Neural cell (in vitro differentiated cells): ENCODE results near the gene C1QC. TPM values are rescaled to one million over a fixed set of nuclear protein-coding genes. Genes with fewer than 3 reads are reported as not detected.
"Not testable (repeated sequence)": the region's sequence is repeated elsewhere in the genome, so short reads cannot be mapped to it uniquely, and the experiment has no call there.

Experiments used
- H2AFZ ChIP-seq: fragments of 200-600, 300-800 bp; sonication (generic), shearing (Covaris generic); 2 replicates; pipeline ENCODE4 v1.6.0; 2014; ENCODE audit warnings: low read depth, mild to moderate bottlenecking, antibody characterized with exemption, low read length, moderate library complexity
- H3F3A ChIP-seq: fragments of 200-600 bp; shearing (Covaris generic); 2 replicates; pipeline ENCODE4 v1.6.1; 2016; ENCODE audit warnings: mild to moderate bottlenecking, moderate library complexity, mixed read lengths, antibody characterized with exemption, low read length; ENCODE audit not compliant: insufficient read depth, poor library complexity, severe bottlenecking
- H3K27ac ChIP-seq: fragments of 200-600, 300-800 bp; sonication (generic), shearing (Covaris generic); 2 replicates; pipeline ENCODE4 v1.5.1; 2014; ENCODE audit warnings: mild to moderate bottlenecking, low read length, moderate library complexity
- H3K27me3 ChIP-seq: fragments of 300-800, 200-600 bp; sonication (generic), shearing (Covaris generic); 2 replicates; pipeline ENCODE4 v1.6.0; 2014; ENCODE audit warnings: mild to moderate bottlenecking, low read depth, low read length, moderate library complexity; ENCODE audit not compliant: insufficient read depth
- H3K36me3 ChIP-seq: fragments of 300-800, 200-600 bp; sonication (generic), shearing (Covaris generic); 2 replicates; pipeline ENCODE4 v1.5.1; 2014; ENCODE audit warnings: mild to moderate bottlenecking, antibody characterized with exemption, low read length, moderate library complexity; ENCODE audit not compliant: insufficient read depth
- H3K4me2 ChIP-seq: fragments of 300-800, 200-600 bp; sonication (generic), shearing (Covaris generic); 2 replicates; pipeline ENCODE4 v1.6.0; 2014; ENCODE audit warnings: mild to moderate bottlenecking, low read length
- H3K4me3 ChIP-seq: fragments of 300-800, 200-600 bp; sonication (generic), shearing (Covaris generic); 2 replicates; pipeline ENCODE4 v1.5.1; 2014; ENCODE audit warnings: mild to moderate bottlenecking, low read length, moderate library complexity
- H3K79me2 ChIP-seq: fragments of 200-600 bp; shearing (Covaris generic); replicated peaks from 2 replicates; pipeline ENCODE4 v1.6.0; 2014; ENCODE audit warnings: mild to moderate bottlenecking, low read length, moderate library complexity; ENCODE audit not compliant: insufficient read depth
- H3K9ac ChIP-seq: fragments of 300-800, 200-600 bp; sonication (generic), shearing (Covaris generic); 2 replicates; pipeline ENCODE4 v1.6.1; 2016; ENCODE audit warnings: mild to moderate bottlenecking, low read length, mixed read lengths
- H3K9me2 ChIP-seq: fragments of 200-600 bp; shearing (Covaris generic); 2 replicates; pipeline ENCODE4 v1.6.1; 2016; ENCODE audit warnings: mild to moderate bottlenecking, low read length, mixed read lengths; ENCODE audit not compliant: insufficient read depth
- H3K9me3 ChIP-seq: fragments of 200-600, 300-800 bp; sonication (generic), shearing (Covaris generic); 2 replicates; pipeline ENCODE4 v1.6.1; 2016; ENCODE audit warnings: mild to moderate bottlenecking, mixed run types, low read length, moderate library complexity, mixed read lengths
- H4K20me1 ChIP-seq: fragments of 200-600 bp; shearing (Covaris generic); 2 replicates; pipeline ENCODE4 v1.6.1; 2016; ENCODE audit warnings: mild to moderate bottlenecking, mixed run types; ENCODE audit not compliant: insufficient read depth
- CTCF ChIP-seq: fragments of 450-650 bp; IDR thresholded peaks from 2 replicates; pipeline ENCODE4 v1.5.1; 2014; ENCODE audit warnings: antibody characterized with exemption, mild to moderate bottlenecking, moderate library complexity; ENCODE audit not compliant: poor library complexity, severe bottlenecking
- EP300 ChIP-seq: fragments of 450-650 bp; conservative IDR thresholded peaks from 2 replicates; pipeline ENCODE4 v1.6.1; 2014; ENCODE audit warnings: antibody characterized with exemption, mild to moderate bottlenecking, moderate library complexity; ENCODE audit not compliant: poor library complexity, severe bottlenecking
- EZH2 ChIP-seq: fragments of 200-600, 300-800 bp; shearing (Covaris generic), sonication (generic); IDR thresholded peaks from 2 replicates; pipeline ENCODE4 v1.6.1; 2014; ENCODE audit warnings: antibody characterized with exemption, low read length, borderline replicate concordance, mild to moderate bottlenecking; ENCODE audit not compliant: insufficient read depth, poor library complexity, severe bottlenecking
- MXI1 ChIP-seq: fragments of 450-650 bp; conservative IDR thresholded peaks from 2 replicates; pipeline ENCODE4 v1.6.1; 2014; ENCODE audit warnings: antibody characterized with exemption, mild to moderate bottlenecking; ENCODE audit not compliant: poor library complexity, severe bottlenecking
- POLR2AphosphoS5 ChIP-seq: IDR thresholded peaks from 2 replicates; pipeline ENCODE4 v1.6.1; 2012
- RAD21 ChIP-seq: fragments of 450-650 bp; conservative IDR thresholded peaks from 2 replicates; pipeline ENCODE4 v1.6.1; 2014; ENCODE audit warnings: antibody characterized with exemption, mild to moderate bottlenecking, moderate library complexity
- REST ChIP-seq: IDR thresholded peaks from 2 replicates; pipeline ENCODE4 v1.6.1; 2012; ENCODE audit warnings: borderline replicate concordance
- SMC3 ChIP-seq: fragments of 450-650 bp; conservative IDR thresholded peaks from 2 replicates; pipeline ENCODE4 v1.6.1; 2014; ENCODE audit warnings: antibody characterized with exemption, mild to moderate bottlenecking, moderate library complexity; ENCODE audit not compliant: poor library complexity
- TAF1 ChIP-seq: IDR thresholded peaks from 2 replicates; pipeline ENCODE4 v1.6.1; 2012; ENCODE audit warnings: low read depth
- polyA plus RNA-seq: library from polyadenylated mRNA; depleted of rRNA; stranded (reverse); fragments of >200 nt; gene quantifications from 2 replicates; pipeline ENCODE4 v1.2.3, GENCODE V29; 2014

Gene C1QC
- polyA plus RNA-seq, 1 donor from 2014 or later, result not detected

- H3K27ac ChIP-seq, result no peak overlapping the region
- no peaks in the 10 kb centered on the region for H3K79me2 ChIP-seq
- no peak overlapping the region for H3K9ac ChIP-seq
- no peak overlapping the region for H3K4me2 ChIP-seq
- H3F3A ChIP-seq, result no peaks in the 10 kb centered on the region
- no peaks in the 10 kb centered on the region for H3K36me3 ChIP-seq
- no peak overlapping the region for H3K4me3 ChIP-seq
- no peaks in the 10 kb centered on the region for H3K9me2 ChIP-seq
- H3K9me3 ChIP-seq, result no peaks in the 10 kb centered on the region
- H2AFZ ChIP-seq, result no peak overlapping the region
- no peak for TF ChIP-seq EZH2
- TF ChIP-seq MXI1, result no peak
- TF ChIP-seq TAF1, result no peak
- peak; percentile 35 for TF ChIP-seq SMC3
- TF ChIP-seq POLR2AphosphoS5, result no peak
- no peak for TF ChIP-seq EP300
- no peak for TF ChIP-seq RAD21
- TF ChIP-seq CTCF, result peak; percentile 23
- TF ChIP-seq REST, result no peak
- H3K27me3 ChIP-seq, result no peaks in the 10 kb centered on the region
- H4K20me1 ChIP-seq, result no peaks in the 10 kb centered on the region
Measured at GRCh38 chr1:22674410-22674749, 30.9 kb downstream of the C1QC start.

GRCh38 chr1:22676151-22676550, 32.7 kb downstream of the C1QC start:
- not testable (repeated sequence) for H3K9me2 ChIP-seq, H3K79me2 ChIP-seq, H4K20me1 ChIP-seq, H3K4me2 ChIP-seq, H3K27ac ChIP-seq, H3K9ac ChIP-seq, H3F3A ChIP-seq, H2AFZ ChIP-seq, H3K36me3 ChIP-seq, H3K4me3 ChIP-seq, H3K9me3 ChIP-seq, H3K27me3 ChIP-seq

- Histone ChIP-seq H3F3A (no peaks in the 10 kb centered on the region), H3K4me3 (no peak overlapping the region), H3K36me3 (no peaks in the 10 kb centered on the region), H3K27ac (no peak overlapping the region), H4K20me1 (no peaks in the 10 kb centered on the region), H2AFZ (no peak overlapping the region), H3K27me3 (no peaks in the 10 kb centered on the region), H3K79me2 (no peaks in the 10 kb centered on the region), H3K4me2 (no peak overlapping the region), H3K9me3 (no peaks in the 10 kb centered on the region), H3K9ac (no peak overlapping the region), H3K9me2 (no peaks in the 10 kb centered on the region)
- TF ChIP-seq EP300 (no peak), POLR2AphosphoS5 (no peak), EZH2 (no peak), TAF1 (no peak), CTCF (no peak), MXI1 (no peak), REST (no peak), RAD21 (no peak), SMC3 (no peak)
Measured at GRCh38 chr1:22676916-22677583, 33.6 kb downstream of the C1QC start.
